Activated T-helper 17 cell treated with anti-CD3 and anti-CD28 coated beads, Interleukin-2, amount 50 U/mL, for 72 hours (primary cell): Measurements from ENCODE around the gene PCDH9. TPM values are rescaled to one million over a fixed set of nuclear protein-coding genes. Genes with fewer than 3 reads are reported as not detected.

Experiments used
- ATAC-seq: fragments of 150-1000 bp; cut with Tn5 transposase; replicated peaks from 2 replicates; pipeline ENCODE4 v1.10.0; 2021; ENCODE audit warnings: mild to moderate bottlenecking, moderate library complexity
- H3K27ac Mint-ChIP-seq: one replicate; pipeline ENCODE4 v1.8.0; 2022; ENCODE audit warnings: mixed read lengths
- H3K27me3 Mint-ChIP-seq: one replicate; pipeline ENCODE4 v1.8.0; 2022; ENCODE audit warnings: mixed read lengths
- H3K36me3 Mint-ChIP-seq: one replicate; pipeline ENCODE4 v1.8.0; 2022; ENCODE audit warnings: low read depth, mild to moderate bottlenecking, mixed read lengths
- H3K4me1 Mint-ChIP-seq: one replicate; pipeline ENCODE4 v1.8.0; 2022; ENCODE audit warnings: mixed read lengths
- H3K4me3 Mint-ChIP-seq: one replicate; pipeline ENCODE4 v1.8.0; 2022; ENCODE audit warnings: mild to moderate bottlenecking, mixed read lengths
- H3K9me3 Mint-ChIP-seq: one replicate; pipeline ENCODE4 v1.8.0; 2022; ENCODE audit warnings: mixed read lengths
- total RNA-seq, 2 donors: library from RNA; stranded (reverse); gene quantifications; one replicate each; pipeline ENCODE4 v1.2.3, GENCODE V29; 2022

The PCDH9 gene
- total RNA-seq, 2 donors from 2014 or later, result 0.11 TPM

GRCh38 chr13:67156723-67157060 is 73.4 kb downstream of the PCDH9 start:
- H3K4me1 Mint-ChIP-seq, result no peaks in the 10 kb centered on the region
- no peak overlapping the region for H3K4me3 Mint-ChIP-seq
- no peaks in the 10 kb centered on the region for H3K9me3 Mint-ChIP-seq
- no peak overlapping the region for H3K27ac Mint-ChIP-seq
- no peaks in the 10 kb centered on the region for H3K27me3 Mint-ChIP-seq
- no peaks in the 10 kb centered on the region for H3K36me3 Mint-ChIP-seq
- no peak for ATAC-seq

- Mint-ChIP-seq H3K27ac (no peak overlapping the region), H3K36me3 (no peaks in the 10 kb centered on the region), H3K27me3 (no peaks in the 10 kb centered on the region), H3K4me1 (no peaks in the 10 kb centered on the region), H3K4me3 (no peak overlapping the region), H3K9me3 (no peaks in the 10 kb centered on the region)
- no peak for ATAC-seq
These were observed 74.0 kb downstream of the PCDH9 start for GRCh38 chr13:67155898-67156722.

DNA sequence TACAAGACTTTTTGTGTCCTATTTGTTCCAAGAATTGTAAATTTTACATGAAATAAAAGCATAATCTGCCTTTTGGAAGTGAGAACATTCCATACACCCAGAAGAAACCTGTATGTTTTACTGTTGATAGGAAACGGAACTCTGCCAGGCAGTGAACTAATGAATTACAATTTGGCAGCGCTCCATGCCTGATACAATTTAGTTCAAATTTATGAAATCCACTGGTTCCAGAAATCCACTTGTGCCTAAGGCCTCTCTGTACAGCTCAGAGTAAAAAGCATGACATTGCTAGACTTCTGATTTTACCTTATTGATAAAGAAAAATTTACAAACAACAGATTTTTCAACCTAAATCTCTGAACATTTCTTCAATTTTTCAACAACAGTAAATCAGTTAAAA is 78.1 kb downstream of the PCDH9 start:
- H3K27me3 Mint-ChIP-seq, result no peaks in the 10 kb centered on the region
- no peaks in the 10 kb centered on the region for H3K36me3 Mint-ChIP-seq
- H3K9me3 Mint-ChIP-seq, result no peaks in the 10 kb centered on the region
- ATAC-seq, result no peak
- no peak overlapping the region for H3K27ac Mint-ChIP-seq
- H3K4me3 Mint-ChIP-seq, result no peak overlapping the region
- no peaks in the 10 kb centered on the region for H3K4me1 Mint-ChIP-seq

DNA sequence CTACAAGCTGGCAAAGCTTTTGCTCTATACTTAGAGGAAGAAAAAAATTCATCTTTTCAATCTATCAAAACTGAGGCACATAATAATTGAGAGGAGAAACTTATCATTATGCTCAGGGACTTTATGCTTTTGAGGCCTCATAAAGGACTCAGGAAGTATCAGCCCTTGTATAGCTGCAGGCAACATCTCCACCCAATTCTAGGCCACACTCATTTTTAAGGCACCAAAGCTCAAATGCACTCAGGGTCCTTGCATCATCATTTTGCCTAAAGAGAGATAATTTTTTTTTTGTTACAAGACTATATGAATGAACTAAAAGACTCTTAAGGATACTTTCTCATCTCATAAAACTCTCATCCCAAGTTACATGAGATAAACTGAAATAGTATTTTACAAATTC is 78.5 kb downstream of the PCDH9 start:
- H3K27me3 Mint-ChIP-seq, result no peaks in the 10 kb centered on the region
- ATAC-seq, result no peak

DNA sequence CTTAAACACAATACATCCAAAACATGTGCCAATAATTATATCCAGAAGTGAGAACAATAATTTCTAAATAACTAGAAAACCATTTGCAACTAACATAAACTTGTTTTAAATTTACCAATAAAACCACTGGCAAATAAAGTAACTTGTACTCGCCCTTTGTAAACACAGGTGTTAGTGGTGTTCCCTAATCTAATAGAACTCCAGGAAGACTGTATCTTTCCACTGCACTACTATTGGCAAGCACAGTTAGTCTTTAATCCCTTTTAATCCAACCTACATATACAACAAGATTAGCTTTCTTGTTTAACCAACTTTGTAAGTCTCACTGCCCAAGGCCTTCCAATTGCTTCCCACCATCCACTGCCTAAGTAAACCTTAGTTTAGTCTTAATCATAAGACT is 79.5 kb downstream of the PCDH9 start:
- no peaks in the 10 kb centered on the region for H3K36me3 Mint-ChIP-seq
- ATAC-seq, result no peak
- H3K4me3 Mint-ChIP-seq, result no peak overlapping the region
- H3K4me1 Mint-ChIP-seq, result no peaks in the 10 kb centered on the region
- H3K27ac Mint-ChIP-seq, result no peak overlapping the region
- no peaks in the 10 kb centered on the region for H3K27me3 Mint-ChIP-seq
- no peaks in the 10 kb centered on the region for H3K9me3 Mint-ChIP-seq

More for the DNA sequence above, 78.5 kb downstream of the PCDH9 start:
- Mint-ChIP-seq H3K9me3 (no peaks in the 10 kb centered on the region), H3K4me3 (no peak overlapping the region), H3K27ac (no peak overlapping the region), H3K4me1 (no peaks in the 10 kb centered on the region), H3K36me3 (no peaks in the 10 kb centered on the region)

DNA sequence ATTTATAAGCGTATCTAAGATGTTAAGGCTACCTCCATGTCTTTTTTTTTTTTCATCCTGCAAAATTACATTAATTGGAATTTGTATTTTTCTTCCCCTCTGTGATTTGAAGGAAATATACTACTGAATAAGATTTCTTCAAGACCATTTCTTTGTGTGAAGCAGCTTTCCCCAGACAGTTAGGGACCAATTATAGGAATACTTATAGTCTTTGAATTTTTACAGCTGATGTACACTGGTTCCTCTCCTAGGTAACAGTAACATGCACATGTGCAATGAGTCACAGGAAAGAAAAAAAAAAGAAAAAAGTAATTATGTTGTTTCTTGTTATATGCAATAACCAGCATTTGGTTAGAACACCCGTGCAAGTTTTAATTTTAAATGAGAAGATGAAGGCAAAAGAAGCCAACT is 82.0 kb downstream of the PCDH9 start:
- Mint-ChIP-seq H3K4me3 (no peak overlapping the region), H3K27me3 (no peaks in the 10 kb centered on the region), H3K36me3 (no peaks in the 10 kb centered on the region), H3K4me1 (no peaks in the 10 kb centered on the region), H3K27ac (no peak overlapping the region), H3K9me3 (no peaks in the 10 kb centered on the region)
- no peak for ATAC-seq

- Mint-ChIP-seq H3K4me3 (no peak overlapping the region), H3K9me3 (no peaks in the 10 kb centered on the region), H3K27ac (no peak overlapping the region), H3K27me3 (no peaks in the 10 kb centered on the region), H3K36me3 (no peaks in the 10 kb centered on the region), H3K4me1 (no peaks in the 10 kb centered on the region)
- no peak for ATAC-seq
These were observed 82.6 kb downstream of the PCDH9 start for GRCh38 chr13:67147342-67148133.

DNA sequence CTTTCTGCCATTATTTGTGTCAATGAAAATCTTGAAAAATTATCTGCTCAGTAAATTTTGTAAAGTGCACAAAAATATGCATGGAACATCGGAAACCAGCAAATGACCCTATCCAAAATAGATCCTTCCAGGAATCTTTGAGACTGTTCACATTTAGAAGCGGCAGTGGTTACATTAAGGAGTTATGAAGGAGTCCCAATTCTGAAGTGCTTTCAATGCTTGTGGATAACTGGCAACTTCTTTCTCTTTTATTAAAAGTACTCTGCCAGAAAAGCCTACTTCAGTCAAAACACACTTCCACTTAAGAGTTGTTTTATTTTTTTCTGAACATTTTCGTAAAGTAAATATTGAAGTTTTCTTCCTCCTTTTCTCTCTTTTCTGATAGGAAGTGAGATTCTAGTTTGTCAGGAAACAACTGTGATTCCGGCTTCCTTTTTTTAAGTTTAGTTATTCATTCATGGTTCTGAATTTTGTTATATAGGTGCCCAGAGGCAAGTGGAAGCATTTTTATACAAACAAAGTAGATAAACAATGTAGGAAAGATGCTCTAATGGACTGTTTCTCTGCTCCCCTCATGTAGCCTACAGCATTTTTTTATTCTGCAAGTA is 83.5 kb downstream of the PCDH9 start:
- ATAC-seq, result no peak
- Mint-ChIP-seq H3K27ac (no peak overlapping the region), H3K27me3 (no peaks in the 10 kb centered on the region), H3K4me3 (no peak overlapping the region), H3K36me3 (no peaks in the 10 kb centered on the region), H3K4me1 (no peaks in the 10 kb centered on the region), H3K9me3 (no peaks in the 10 kb centered on the region)

- Mint-ChIP-seq H3K36me3 (no peaks in the 10 kb centered on the region), H3K4me1 (no peaks in the 10 kb centered on the region), H3K27me3 (no peaks in the 10 kb centered on the region), H3K4me3 (no peak overlapping the region), H3K9me3 (no peaks in the 10 kb centered on the region), H3K27ac (no peak overlapping the region)
- ATAC-seq, result no peak
These were observed 84.2 kb downstream of the PCDH9 start for GRCh38 chr13:67145950-67146349.

- no peaks in the 10 kb centered on the region for H3K27me3 Mint-ChIP-seq
- no peaks in the 10 kb centered on the region for H3K9me3 Mint-ChIP-seq
- H3K4me1 Mint-ChIP-seq, result no peaks in the 10 kb centered on the region
- ATAC-seq, result no peak
- no peak overlapping the region for H3K27ac Mint-ChIP-seq
- H3K4me3 Mint-ChIP-seq, result no peak overlapping the region
- no peaks in the 10 kb centered on the region for H3K36me3 Mint-ChIP-seq
These were observed 86.5 kb downstream of the PCDH9 start for GRCh38 chr13:67143544-67144115.

GRCh38 chr13:67140006-67140405 is 90.1 kb downstream of the PCDH9 start:
- Mint-ChIP-seq H3K36me3 (no peaks in the 10 kb centered on the region), H3K9me3 (no peaks in the 10 kb centered on the region), H3K4me3 (no peak overlapping the region), H3K4me1 (no peaks in the 10 kb centered on the region), H3K27me3 (no peaks in the 10 kb centered on the region), H3K27ac (no peak overlapping the region)
- no peak for ATAC-seq

- no peak overlapping the region for H3K4me3 Mint-ChIP-seq
- H3K4me1 Mint-ChIP-seq, result no peaks in the 10 kb centered on the region
- no peaks in the 10 kb centered on the region for H3K9me3 Mint-ChIP-seq
- no peaks in the 10 kb centered on the region for H3K36me3 Mint-ChIP-seq
- ATAC-seq, result no peak
- H3K27ac Mint-ChIP-seq, result no peak overlapping the region
- no peaks in the 10 kb centered on the region for H3K27me3 Mint-ChIP-seq
These were observed 90.6 kb downstream of the PCDH9 start for GRCh38 chr13:67139551-67139950.

DNA sequence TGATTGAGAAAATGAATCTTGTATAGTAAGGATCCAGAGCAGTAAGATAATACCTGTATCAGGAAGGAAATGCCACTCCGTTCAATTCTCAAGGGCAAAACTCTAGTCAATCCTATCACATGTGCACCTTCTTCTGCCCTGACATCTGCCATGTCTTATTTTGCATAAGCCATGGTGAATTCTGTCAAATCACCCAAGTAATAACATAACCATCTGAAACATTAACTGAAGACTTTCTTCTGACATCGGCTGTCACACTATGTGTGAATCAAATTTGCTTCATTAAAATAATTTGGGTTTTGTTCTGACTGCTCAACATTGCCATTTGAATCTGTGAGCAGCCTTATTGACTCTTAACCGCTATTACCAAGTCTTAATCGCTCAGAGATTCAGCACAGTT is 91.2 kb downstream of the PCDH9 start:
- no peaks in the 10 kb centered on the region for H3K36me3 Mint-ChIP-seq
- no peaks in the 10 kb centered on the region for H3K27me3 Mint-ChIP-seq
- ATAC-seq, result no peak

DNA sequence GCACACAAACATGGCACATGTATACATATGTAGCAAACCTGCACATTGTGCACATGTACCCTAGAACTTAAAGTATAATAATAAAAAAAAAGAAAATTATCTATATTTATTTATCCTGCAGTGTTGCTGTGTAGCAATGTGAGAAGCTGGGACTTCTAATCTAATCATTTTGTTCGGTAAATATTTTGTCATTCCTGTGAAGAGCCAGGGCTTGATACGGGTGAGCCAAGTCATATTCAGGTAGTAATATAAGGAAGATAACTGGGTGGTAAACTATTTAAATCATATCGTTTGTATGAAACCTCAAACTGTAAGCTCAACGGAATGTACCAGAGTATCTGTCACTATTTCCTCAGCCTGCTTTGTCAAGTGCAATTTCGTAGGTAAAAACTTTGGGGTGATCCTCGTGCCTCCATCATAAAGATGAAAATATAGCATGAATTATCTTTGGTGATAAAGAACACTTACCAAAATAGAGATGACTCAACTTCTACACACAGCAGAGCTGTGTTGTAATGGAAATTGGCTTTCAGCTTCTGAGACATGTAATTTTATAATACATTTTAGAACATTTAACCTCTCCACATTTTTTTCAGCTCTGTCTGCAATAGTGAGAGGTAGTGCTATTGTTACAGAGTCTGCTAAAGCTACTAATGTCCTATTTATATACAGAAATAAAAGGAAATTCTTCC is 92.9 kb downstream of the PCDH9 start:
- H3K9me3 Mint-ChIP-seq, result no peaks in the 10 kb centered on the region
- no peak for ATAC-seq
- no peaks in the 10 kb centered on the region for H3K36me3 Mint-ChIP-seq
- H3K4me1 Mint-ChIP-seq, result no peaks in the 10 kb centered on the region
- H3K4me3 Mint-ChIP-seq, result no peak overlapping the region
- H3K27me3 Mint-ChIP-seq, result no peaks in the 10 kb centered on the region
- no peak overlapping the region for H3K27ac Mint-ChIP-seq

More for the DNA sequence above, 91.2 kb downstream of the PCDH9 start:
- Mint-ChIP-seq H3K9me3 (no peaks in the 10 kb centered on the region), H3K4me3 (no peak overlapping the region), H3K4me1 (no peaks in the 10 kb centered on the region), H3K27ac (no peak overlapping the region)
